K562 (cell line): Measurements from ENCODE around the gene CPSF4L. TPM values are rescaled to one million over a fixed set of nuclear protein-coding genes. Genes with fewer than 3 reads are reported as not detected.

Experiments
- ASH1L ChIP-seq: fragments of 450-650 bp; IDR thresholded peaks from 2 replicates; pipeline ENCODE4 v1.6.1; 2018; ENCODE audit warnings: borderline replicate concordance, mild to moderate bottlenecking, low read depth; ENCODE audit not compliant: partially characterized antibody
- FOS ChIP-seq: IDR thresholded peaks from 3 replicates; pipeline ENCODE4 v1.6.1; 2011; ENCODE audit not compliant: insufficient read length; ENCODE audit errors: extremely low read depth
- HDAC1 ChIP-seq, 2 experiments: fragments of 450-650 bp; IDR thresholded peaks; 2 replicates each; pipeline ENCODE4 v1.6.1; 2016 to 2017; ENCODE audit warnings: inconsistent platforms in 1 of 2, mild to moderate bottlenecking in 1 of 2, moderate library complexity in 1 of 2
- JUNB ChIP-seq: fragments of 450-650 bp; formaldehyde crosslinking; conservative IDR thresholded peaks from 2 replicates; pipeline ENCODE4 v1.4.0; 2020; ENCODE audit warnings: mild to moderate bottlenecking
- KAT8 ChIP-seq: fragments of 450-650 bp; IDR thresholded peaks from 2 replicates; pipeline ENCODE4 v1.6.1; 2016; ENCODE audit warnings: low read depth, mild to moderate bottlenecking
- MYC ChIP-seq, 2 experiments: fragments of 250-450 bp in 1 of 2; sonication (Bioruptor Pico) in 1 of 2; IDR thresholded peaks; 2 replicates each; pipeline versions ENCODE4 v1.5.1 to v1.6.1; 2012 to 2021; ENCODE audit warnings: low read depth in 2 of 2, borderline replicate concordance in 1 of 2, improper control_type of control experiment in 1 of 2, low read length in 1 of 2, mild to moderate bottlenecking in 1 of 2, moderate library complexity in 1 of 2
- RFX5 ChIP-seq: IDR thresholded peaks from 2 replicates; pipeline ENCODE4 v1.6.1; 2011; ENCODE audit warnings: low read depth, mild to moderate bottlenecking, improper control_type of control experiment, low read length
- SMAD3 ChIP-seq: fragments of 450-650 bp; formaldehyde crosslinking; conservative IDR thresholded peaks from 2 replicates; pipeline ENCODE4 v1.4.0; 2020; ENCODE audit warnings: mild to moderate bottlenecking
- SMARCA4 ChIP-seq: fragments of 450-650 bp; IDR thresholded peaks from 2 replicates; pipeline ENCODE4 v1.6.1; 2016
- SP2 ChIP-seq: IDR thresholded peaks from 2 replicates; pipeline ENCODE4 v1.6.1; 2011; ENCODE audit warnings: mild to moderate bottlenecking, low read depth, low read length, moderate library complexity; ENCODE audit not compliant: poor library complexity, severe bottlenecking; ENCODE audit errors: extremely low read depth
- SRSF3 ChIP-seq: fragments of 200-400 bp; formaldehyde crosslinking; IDR thresholded peaks from 2 replicates; pipeline ENCODE4 v1.6.1; 2016; ENCODE audit warnings: mild to moderate bottlenecking, low read length, moderate library complexity; ENCODE audit not compliant: insufficient read depth
- STAT5A ChIP-seq: IDR thresholded peaks from 2 replicates; pipeline ENCODE4 v1.6.1; 2012; ENCODE audit warnings: low read length, inconsistent platforms, borderline replicate concordance
- THAP12 ChIP-seq: fragments of 250-450 bp; sonication (Bioruptor Pico); IDR thresholded peaks from 2 replicates; pipeline ENCODE4 v1.9.0; 2021; ENCODE audit warnings: mild to moderate bottlenecking, inconsistent platforms
- ZKSCAN3 ChIP-seq: fragments of 250-450 bp; sonication (Bioruptor Pico); IDR thresholded peaks from 2 replicates; pipeline ENCODE4 v1.4.0; 2020
- ZNF124 ChIP-seq: sonication (generic); formaldehyde crosslinking; IDR thresholded peaks from 2 replicates; pipeline ENCODE4 v1.8.1; 2022; ENCODE audit warnings: missing genetic modification reagents
- ZNF174 ChIP-seq: fragments of 250-450 bp; sonication (Bioruptor Pico); IDR thresholded peaks from 2 replicates; pipeline ENCODE4 v1.4.0; 2020; ENCODE audit warnings: mild to moderate bottlenecking
- ZNF655 ChIP-seq: fragments of 250-450 bp; sonication (Bioruptor Pico); IDR thresholded peaks from 2 replicates; pipeline ENCODE4 v1.5.0; 2021
- ZNF77 ChIP-seq: fragments of 250-450 bp; sonication (Bioruptor Pico); IDR thresholded peaks from 2 replicates; pipeline ENCODE4 v1.5.0; 2020
- polyA plus RNA-seq, 8 experiments: library from polyadenylated mRNA; depleted of rRNA in 4 of 8; stranded (reverse) in 5 of 8; unstranded in 3 of 8; fragments of >200 nt; fragmentation: Nextera tagmentation in 2 of 8; fragmentation: Illumina TruSeq in 1 of 8; extraction: Ambion mirVana in 2 of 8; extraction: Trizol in 1 of 8; gene quantifications; 2 replicates each; pipeline versions ENCODE4 v1.2.1 to v1.2.3, GENCODE V29; 2011 to 2014; ENCODE audit warnings: inconsistent platforms in 1 of 8, missing spikeins in 1 of 8
- total RNA-seq, 7 experiments: library from RNA; depleted of rRNA in 6 of 7; stranded (reverse); fragments of >200 nt in 6 of 7; fragmentation: Illumina TruSeq in 2 of 7; extraction: Trizol in 2 of 7; gene quantifications; 2 replicates each; pipeline versions ENCODE4 v1.2.1 to v1.2.3, GENCODE V29; 2011 to 2021; ENCODE audit warnings: low replicate concordance in 1 of 7
- TF ChIP-seq, protein P1 (sequence below): sonication (generic); IDR thresholded peaks from 2 replicates; pipeline ENCODE4 v1.6.1; 2016
- TF ChIP-seq, protein P2 (sequence below): sonication (generic); formaldehyde crosslinking; IDR thresholded peaks from 2 replicates; pipeline ENCODE4 v1.8.1; 2023; ENCODE audit warnings: missing genetic modification reagents, mild to moderate bottlenecking, borderline replicate concordance

Gene CPSF4L
- total and polyA plus RNA-seq, 9 of the 15 experiments (the other 6 are each of a cell fraction or from before 2014, with no cell fraction given): not detected

DNA sequence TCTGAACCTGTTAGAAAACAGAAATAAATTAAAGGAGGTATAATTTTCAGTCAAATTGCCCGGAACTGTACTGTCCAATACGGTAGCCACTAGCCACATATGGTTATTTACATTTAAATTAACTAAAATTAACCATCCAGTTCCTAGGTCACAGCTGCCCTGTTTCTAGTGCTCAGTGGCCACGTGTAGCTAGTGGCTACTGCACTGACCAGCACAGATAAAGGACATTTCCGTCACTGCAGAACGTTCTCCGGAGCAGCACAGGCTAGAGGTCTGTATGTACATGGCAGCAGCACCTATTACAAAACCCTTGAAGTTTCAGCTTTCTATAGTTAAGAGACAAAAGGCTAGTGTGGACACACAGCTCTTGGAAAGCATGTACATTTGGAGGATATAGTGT, 33.7 kb downstream of the CPSF4L start (continued):
- TF ChIP-seq THAP12 (CRISPR knock-in tag) (no peak), HDAC1 (IDR thresholded peaks at IDR 0.05) (peak in 1 of 2 experiments; percentile 76; a peak in 2 of 4 replicates), KAT8 (no peak), SMAD3 (CRISPR knock-in tag) (no peak), SMARCA4 (peak; percentile 10; the same call in 1 of the 2 replicates), ZNF77 (CRISPR knock-in tag) (no peak), STAT5A (no peak), JUNB (CRISPR knock-in tag) (no peak), ZNF124 (CRISPR knock-in tag) (no peak), SP2 (no peak), ZNF174 (CRISPR knock-in tag) (no peak), ASH1L (no peak), MYC (IDR thresholded peaks at IDR 0.05; ENCODE audit: low read depth, low read length) (peak; percentile 76; the same call in 1 of the 2 replicates), MYC (CRISPR knock-in tag; IDR thresholded peaks at IDR 0.05; ENCODE audit: borderline replicate concordance, low read depth) (no peak), FOS (no peak), RFX5 (no peak), ZKSCAN3 (CRISPR knock-in tag) (no peak), ZNF655 (no peak), SRSF3 (no peak)
- TF ChIP-seq, protein P1, sequence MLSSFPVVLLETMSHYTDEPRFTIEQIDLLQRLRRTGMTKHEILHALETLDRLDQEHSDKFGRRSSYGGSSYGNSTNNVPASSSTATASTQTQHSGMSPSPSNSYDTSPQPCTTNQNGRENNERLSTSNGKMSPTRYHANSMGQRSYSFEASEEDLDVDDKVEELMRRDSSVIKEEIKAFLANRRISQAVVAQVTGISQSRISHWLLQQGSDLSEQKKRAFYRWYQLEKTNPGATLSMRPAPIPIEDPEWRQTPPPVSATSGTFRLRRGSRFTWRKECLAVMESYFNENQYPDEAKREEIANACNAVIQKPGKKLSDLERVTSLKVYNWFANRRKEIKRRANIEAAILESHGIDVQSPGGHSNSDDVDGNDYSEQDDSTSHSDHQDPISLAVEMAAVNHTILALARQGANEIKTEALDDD: peak; percentile 61; the same call in 1 of the 2 replicates
- TF ChIP-seq, protein P2, sequence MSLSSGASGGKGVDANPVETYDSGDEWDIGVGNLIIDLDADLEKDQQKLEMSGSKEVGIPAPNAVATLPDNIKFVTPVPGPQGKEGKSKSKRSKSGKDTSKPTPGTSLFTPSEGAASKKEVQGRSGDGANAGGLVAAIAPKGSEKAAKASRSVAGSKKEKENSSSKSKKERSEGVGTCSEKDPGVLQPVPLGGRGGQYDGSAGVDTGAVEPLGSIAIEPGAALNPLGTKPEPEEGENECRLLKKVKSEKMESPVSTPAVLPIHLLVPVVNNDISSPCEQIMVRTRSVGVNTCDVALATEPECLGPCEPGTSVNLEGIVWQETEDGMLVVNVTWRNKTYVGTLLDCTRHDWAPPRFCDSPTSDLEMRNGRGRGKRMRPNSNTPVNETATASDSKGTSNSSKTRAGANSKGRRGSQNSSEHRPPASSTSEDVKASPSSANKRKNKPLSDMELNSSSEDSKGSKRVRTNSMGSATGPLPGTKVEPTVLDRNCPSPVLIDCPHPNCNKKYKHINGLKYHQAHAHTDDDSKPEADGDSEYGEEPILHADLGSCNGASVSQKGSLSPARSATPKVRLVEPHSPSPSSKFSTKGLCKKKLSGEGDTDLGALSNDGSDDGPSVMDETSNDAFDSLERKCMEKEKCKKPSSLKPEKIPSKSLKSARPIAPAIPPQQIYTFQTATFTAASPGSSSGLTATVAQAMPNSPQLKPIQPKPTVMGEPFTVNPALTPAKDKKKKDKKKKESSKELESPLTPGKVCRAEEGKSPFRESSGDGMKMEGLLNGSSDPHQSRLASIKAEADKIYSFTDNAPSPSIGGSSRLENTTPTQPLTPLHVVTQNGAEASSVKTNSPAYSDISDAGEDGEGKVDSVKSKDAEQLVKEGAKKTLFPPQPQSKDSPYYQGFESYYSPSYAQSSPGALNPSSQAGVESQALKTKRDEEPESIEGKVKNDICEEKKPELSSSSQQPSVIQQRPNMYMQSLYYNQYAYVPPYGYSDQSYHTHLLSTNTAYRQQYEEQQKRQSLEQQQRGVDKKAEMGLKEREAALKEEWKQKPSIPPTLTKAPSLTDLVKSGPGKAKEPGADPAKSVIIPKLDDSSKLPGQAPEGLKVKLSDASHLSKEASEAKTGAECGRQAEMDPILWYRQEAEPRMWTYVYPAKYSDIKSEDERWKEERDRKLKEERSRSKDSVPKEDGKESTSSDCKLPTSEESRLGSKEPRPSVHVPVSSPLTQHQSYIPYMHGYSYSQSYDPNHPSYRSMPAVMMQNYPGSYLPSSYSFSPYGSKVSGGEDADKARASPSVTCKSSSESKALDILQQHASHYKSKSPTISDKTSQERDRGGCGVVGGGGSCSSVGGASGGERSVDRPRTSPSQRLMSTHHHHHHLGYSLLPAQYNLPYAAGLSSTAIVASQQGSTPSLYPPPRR (CRISPR knock-in tag): no peak
